HUES64 (cell line): Measurements from ENCODE around the gene USO1.
A peak's percentile ranks its signal among the peaks of the same experiment; 100 is the strongest.
"Not testable (repeated sequence)": the region's sequence is repeated elsewhere in the genome, so short reads cannot be mapped to it uniquely, and the experiment has no call there.

Experiments used
- H3K27ac ChIP-seq: 2 replicates; pipeline ENCODE4 v1.7.0; 2013; ENCODE audit warnings: low read depth, low read length, inconsistent platforms
- H3K27me3 ChIP-seq: 2 replicates; pipeline ENCODE4 v1.6.1; 2013; ENCODE audit warnings: mild to moderate bottlenecking, low read length; ENCODE audit not compliant: insufficient read depth
- H3K36me3 ChIP-seq: 2 replicates; pipeline ENCODE4 v1.6.1; 2013; ENCODE audit warnings: mild to moderate bottlenecking, low read length; ENCODE audit not compliant: insufficient read depth
- H3K4me1 ChIP-seq: 2 replicates; pipeline ENCODE4 v1.6.1; 2013; ENCODE audit warnings: mild to moderate bottlenecking, low read length, moderate library complexity; ENCODE audit not compliant: insufficient read depth
- H3K4me3 ChIP-seq: 2 replicates; pipeline ENCODE4 v1.5.1; 2013; ENCODE audit warnings: mild to moderate bottlenecking, low read length, moderate library complexity
- H3K9ac ChIP-seq: 2 replicates; pipeline ENCODE4 v1.6.1; 2013; ENCODE audit warnings: mild to moderate bottlenecking, low read depth, low read length
- H3K9me3 ChIP-seq: 2 replicates; pipeline ENCODE4 v1.6.1; 2013; ENCODE audit warnings: low read depth, low read length; ENCODE audit not compliant: insufficient read depth
- WGBS: fragments of 150-250, 120-280 bp; methylation state at CpG from one replicate; pipeline ENCODE4 v1.1.7; 2013; ENCODE audit warnings: missing lambda C conversion rate; 5-methylcytosine and 5-hydroxymethylcytosine counted together

Gene USO1

GRCh38 chr4:75714704-75715103 is 9.7 kb upstream of the USO1 start:
- H3K27me3 ChIP-seq, result no peaks in the 10 kb centered on the region
- 97% methylated on average over 1 of the region's 1 CpG for WGBS
- H3K9me3 ChIP-seq, result no peaks in the 10 kb centered on the region
- peaks cover 31% of the 10 kb centered on the region for H3K36me3 ChIP-seq
- H3K4me1 ChIP-seq, result peaks cover 8% of the 10 kb centered on the region
- no peak overlapping the region for H3K27ac ChIP-seq
- no peak overlapping the region for H3K9ac ChIP-seq
- no peak overlapping the region for H3K4me3 ChIP-seq

GRCh38 chr4:75715105-75715799 is 9.1 kb upstream of the USO1 start:
- Histone ChIP-seq H3K36me3 (peaks cover 34% of the 10 kb centered on the region), H3K4me1 (peaks cover 8% of the 10 kb centered on the region), H3K27me3 (no peaks in the 10 kb centered on the region), H3K9me3 (no peaks in the 10 kb centered on the region), H3K27ac (no peak overlapping the region), H3K4me3 (no peak overlapping the region), H3K9ac (no peak overlapping the region)
- 92% methylated on average over 3 of the region's 4 CpGs for WGBS

- not testable (repeated sequence) for H3K4me1 ChIP-seq, H3K4me3 ChIP-seq, H3K9me3 ChIP-seq, H3K27me3 ChIP-seq
- WGBS, result 92% methylated on average over 3 of the region's 3 CpGs
- Histone ChIP-seq H3K27ac (peak overlapping the region; percentile 41; the same call in 1 of the 2 replicates), H3K9ac (0 out of 2 replicates have a peak overlapping the region, but pooled peaks have one; percentile 44), H3K36me3 (peaks cover 34% of the 10 kb centered on the region)
Observed at GRCh38 chr4:75716054-75716453, 8.3 kb upstream of the USO1 start.

GRCh38 chr4:75717408-75717807 is 7.0 kb upstream of the USO1 start:
- Histone ChIP-seq H3K27me3 (no peaks in the 10 kb centered on the region), H3K4me1 (peaks cover 14% of the 10 kb centered on the region), H3K9me3 (no peaks in the 10 kb centered on the region), H3K9ac (no peak overlapping the region), H3K36me3 (peaks cover 36% of the 10 kb centered on the region), H3K27ac (no peak overlapping the region), H3K4me3 (no peak overlapping the region)
- 94% methylated on average over 1 of the region's 1 CpG for WGBS

- Histone ChIP-seq H3K4me1 (peaks cover 25% of the 10 kb centered on the region), H3K27me3 (no peaks in the 10 kb centered on the region), H3K4me3 (no peak overlapping the region), H3K36me3 (peaks cover 29% of the 10 kb centered on the region), H3K9me3 (no peaks in the 10 kb centered on the region), H3K9ac (no peak overlapping the region), H3K27ac (no peak overlapping the region)
- WGBS, result 91% methylated on average over 2 of the region's 2 CpGs
Observed at GRCh38 chr4:75718529-75718928, 5.8 kb upstream of the USO1 start.

GRCh38 chr4:75722417-75722816 is 2.0 kb upstream of the USO1 start:
- H3K27ac ChIP-seq, result no peak overlapping the region
- WGBS, result 64% methylated on average over 3 of the region's 3 CpGs
- H3K4me3 ChIP-seq, result peak overlapping the region; percentile 72
- H3K27me3 ChIP-seq, result no peaks in the 10 kb centered on the region
- H3K9me3 ChIP-seq, result no peaks in the 10 kb centered on the region
- H3K9ac ChIP-seq, result 0 out of 2 replicates have a peak overlapping the region, but pooled peaks have one; percentile 93
- peaks cover 29% of the 10 kb centered on the region for H3K4me1 ChIP-seq
- peaks cover 21% of the 10 kb centered on the region for H3K36me3 ChIP-seq

- peaks cover 15% of the 10 kb centered on the region for H3K36me3 ChIP-seq
- H3K9me3 ChIP-seq, result no peaks in the 10 kb centered on the region
- H3K4me3 ChIP-seq, result peak overlapping the region; percentile 72
- H3K27me3 ChIP-seq, result no peaks in the 10 kb centered on the region
- peak overlapping the region; percentile 93 for H3K27ac ChIP-seq
- 9% methylated on average over 4 of the region's 6 CpGs for WGBS
- peak overlapping the region; percentile 93 for H3K9ac ChIP-seq
- peaks cover 34% of the 10 kb centered on the region for H3K4me1 ChIP-seq
Observed at GRCh38 chr4:75723163-75724065, 963 bp upstream of the USO1 start.

GRCh38 chr4:75724867-75725724 is 719 bp downstream of the USO1 start:
- peak overlapping the region; percentile 92 for H3K9ac ChIP-seq
- H3K4me1 ChIP-seq, result peaks cover 34% of the 10 kb centered on the region
- H3K9me3 ChIP-seq, result no peaks in the 10 kb centered on the region
- peaks cover 6% of the 10 kb centered on the region; the same call in 1 of the 2 replicates for H3K36me3 ChIP-seq
- no peaks in the 10 kb centered on the region for H3K27me3 ChIP-seq
- H3K27ac ChIP-seq, result peak overlapping the region; percentile 94
- under 1% methylated on average over 50 of the region's 50 CpGs for WGBS
- H3K4me3 ChIP-seq, result peak overlapping the region; percentile 72

GRCh38 chr4:75725942-75726538 is 1.7 kb downstream of the USO1 start:
- H3K27ac ChIP-seq, H3K9me3 ChIP-seq, H3K36me3 ChIP-seq, H3K27me3 ChIP-seq: not testable (repeated sequence)
- Histone ChIP-seq H3K4me3 (peak overlapping the region; percentile 72), H3K4me1 (peaks cover 34% of the 10 kb centered on the region), H3K9ac (peak overlapping the region; percentile 92)
- 15% methylated on average over 19 of the region's 20 CpGs for WGBS

GRCh38 chr4:75726577-75726976 is 2.2 kb downstream of the USO1 start:
- H3K27ac ChIP-seq, result no peak overlapping the region
- peaks cover 34% of the 10 kb centered on the region for H3K4me1 ChIP-seq
- peak overlapping the region; percentile 92 for H3K9ac ChIP-seq
- peaks cover 4% of the 10 kb centered on the region; the same call in 1 of the 2 replicates for H3K36me3 ChIP-seq
- H3K9me3 ChIP-seq, result no peaks in the 10 kb centered on the region
- peak overlapping the region; percentile 72 for H3K4me3 ChIP-seq
- H3K27me3 ChIP-seq, result no peaks in the 10 kb centered on the region
- 67% methylated on average over 2 of the region's 3 CpGs for WGBS
